Activated naive CD4-positive, alpha-beta T cell (primary cell): ENCODE data around the gene AARS2.

Experiments used
- DNase-seq, 4 experiments: peaks; one replicate each; lab custom pipeline; 2025; lab: John Stamatoyannopoulos, UW

Gene AARS2

GRCh38 chr6:44300292-44300823 is 12.8 kb downstream of the AARS2 start:
- DNase-seq = no peak

DNA sequence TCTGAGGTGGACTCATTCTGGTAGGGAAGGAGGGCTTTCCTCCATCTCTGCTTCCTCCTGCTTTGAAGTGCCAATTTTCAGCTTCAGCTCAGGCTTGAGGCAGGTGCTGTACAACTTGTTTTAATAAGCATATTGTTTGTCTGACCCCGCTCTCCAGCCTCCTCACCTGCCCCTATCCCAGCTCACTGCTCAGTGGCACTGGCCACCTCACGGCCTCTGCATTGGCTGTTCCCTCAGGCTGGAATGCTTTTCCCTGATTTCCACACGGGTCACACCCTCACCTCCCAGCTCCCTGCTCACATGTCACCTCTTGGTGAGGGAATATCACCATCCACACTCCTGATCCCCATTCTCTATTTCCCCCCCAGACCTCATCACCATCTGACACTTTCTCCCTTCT is 14.3 kb downstream of the AARS2 start:
- DNase-seq = no peak

DNA sequence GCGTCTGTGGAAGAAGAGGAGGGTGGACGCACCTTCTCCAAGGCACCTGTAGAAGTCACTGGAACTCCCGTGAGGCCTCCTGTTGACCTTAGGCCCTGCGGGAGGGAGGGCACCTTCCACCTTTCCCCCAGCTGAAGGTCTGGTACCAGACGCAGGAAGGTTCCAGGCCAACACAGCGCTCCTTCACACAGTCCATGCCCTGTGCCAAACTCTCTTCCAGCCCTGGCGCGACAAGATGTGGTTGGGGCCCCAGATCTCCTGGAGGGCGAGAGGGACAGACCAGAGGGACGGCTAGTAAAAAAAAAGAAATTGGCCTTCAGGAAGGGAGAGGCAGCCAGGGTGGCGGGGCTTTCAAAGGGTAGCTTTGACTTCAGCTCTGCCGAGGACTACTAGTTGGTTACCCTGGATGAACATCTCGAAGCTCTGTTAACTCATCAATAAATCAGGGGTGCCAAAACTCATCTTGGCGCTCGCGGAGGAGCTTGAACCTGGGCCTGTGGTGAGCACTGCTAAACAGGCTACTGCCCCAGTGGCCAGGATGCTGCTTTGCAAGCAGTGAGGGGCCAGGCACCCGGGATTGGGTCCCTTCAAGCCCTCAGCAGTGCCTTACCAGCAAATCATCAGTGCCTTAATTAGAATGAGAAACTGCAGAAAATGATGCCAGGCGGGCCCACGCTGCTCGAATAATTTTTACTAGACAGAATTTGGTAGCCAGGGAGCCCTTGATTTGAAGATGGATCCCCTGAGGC is 14.9 kb downstream of the AARS2 start:
- DNase-seq = no peak

- DNase-seq = peak in 2 of 4 experiments; percentile 22 to 46
Measured at GRCh38 chr6:44297063-44298038, 15.8 kb downstream of the AARS2 start.

GRCh38 chr6:44294832-44295791 is 18.0 kb downstream of the AARS2 start:
- no peak for DNase-seq

DNA sequence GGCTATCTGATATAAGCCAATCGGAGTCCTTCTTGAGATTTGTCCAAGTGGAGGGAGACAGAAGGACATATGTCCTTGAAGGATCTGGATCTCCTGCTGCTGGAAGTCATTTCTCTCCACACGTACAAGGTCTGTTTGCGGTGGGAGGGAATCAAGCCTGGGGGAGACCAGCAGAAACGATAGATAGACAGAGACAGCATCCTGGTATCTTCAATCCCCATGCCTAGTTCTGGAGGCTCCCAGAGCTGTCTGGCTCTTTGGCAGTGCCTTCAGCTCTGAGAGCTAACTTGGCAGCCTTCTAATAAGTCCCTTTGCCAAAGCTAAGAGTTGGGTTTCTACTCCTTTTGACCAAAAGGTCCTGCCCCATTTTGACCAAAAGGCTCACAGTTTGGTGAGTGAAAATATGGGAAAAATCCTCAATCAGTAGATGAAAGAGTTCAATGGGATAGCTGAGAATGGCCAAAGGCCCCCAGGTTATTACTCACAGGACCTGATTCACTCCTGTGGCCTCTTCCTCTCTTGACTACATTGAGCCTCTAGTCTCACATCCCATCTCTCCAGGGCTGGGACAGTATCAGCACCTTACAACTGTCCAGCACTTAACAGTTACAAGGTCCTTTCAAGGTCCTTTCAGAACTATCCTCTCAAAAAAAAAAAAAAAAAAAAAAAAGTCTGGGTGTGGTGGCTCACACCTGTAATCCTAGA is 20.3 kb downstream of the AARS2 start:
- DNase-seq = no peak

DNA sequence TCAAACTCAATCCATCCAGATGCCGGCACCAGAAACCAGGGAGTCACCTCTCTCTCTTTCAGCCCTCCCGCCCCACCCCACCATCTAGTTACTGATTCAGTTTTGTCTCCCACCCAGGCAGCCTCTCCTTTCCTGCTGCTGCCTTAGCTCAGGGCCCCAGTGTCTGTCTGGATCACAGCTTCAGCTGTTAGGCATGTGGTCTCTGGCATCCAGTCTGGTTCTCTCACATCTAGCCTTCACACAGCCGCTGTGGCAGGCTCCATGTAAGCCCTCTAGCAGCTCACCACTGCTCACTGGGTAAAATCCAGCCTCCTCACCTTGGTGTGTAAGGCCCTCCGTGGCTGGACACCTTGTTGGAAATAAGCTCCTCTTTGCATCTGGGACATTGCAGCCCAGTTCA is 21.3 kb downstream of the AARS2 start:
- DNase-seq = no peak

- DNase-seq = no peak
Measured at GRCh38 chr6:44289726-44290260, 23.4 kb downstream of the AARS2 start.

DNA sequence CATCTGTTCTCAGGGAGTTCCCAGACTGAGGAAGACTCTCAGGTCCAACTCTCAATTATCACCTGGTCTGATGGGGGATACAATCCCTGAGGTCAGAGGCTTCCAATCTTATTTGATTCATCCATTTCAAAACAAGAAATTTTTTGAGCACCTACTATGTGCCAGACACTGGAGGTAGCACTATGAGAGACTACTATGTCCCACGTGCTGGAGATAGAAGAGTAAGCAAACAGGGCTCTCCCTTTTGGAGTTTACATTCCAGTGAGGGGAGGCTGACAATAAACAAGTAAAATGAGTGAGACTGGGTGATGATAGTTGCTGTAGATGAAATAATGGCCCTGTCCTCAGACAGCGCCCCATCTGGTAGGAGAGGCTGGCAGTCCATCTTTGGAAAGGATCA is 26.4 kb downstream of the AARS2 start:
- DNase-seq = no peak

- no peak for DNase-seq
Measured at GRCh38 chr6:44286285-44286565, 26.9 kb downstream of the AARS2 start.

GRCh38 chr6:44285552-44286284 is 27.4 kb downstream of the AARS2 start:
- DNase-seq = no peak

GRCh38 chr6:44284867-44285266 is 28.3 kb downstream of the AARS2 start:
- DNase-seq = no peak

GRCh38 chr6:44284121-44284520 is 29.0 kb downstream of the AARS2 start:
- no peak for DNase-seq

GRCh38 chr6:44278774-44279697 is 34.1 kb downstream of the AARS2 start:
- no peak for DNase-seq

- no peak for DNase-seq
Measured at GRCh38 chr6:44278315-44278714, 34.8 kb downstream of the AARS2 start.

DNA sequence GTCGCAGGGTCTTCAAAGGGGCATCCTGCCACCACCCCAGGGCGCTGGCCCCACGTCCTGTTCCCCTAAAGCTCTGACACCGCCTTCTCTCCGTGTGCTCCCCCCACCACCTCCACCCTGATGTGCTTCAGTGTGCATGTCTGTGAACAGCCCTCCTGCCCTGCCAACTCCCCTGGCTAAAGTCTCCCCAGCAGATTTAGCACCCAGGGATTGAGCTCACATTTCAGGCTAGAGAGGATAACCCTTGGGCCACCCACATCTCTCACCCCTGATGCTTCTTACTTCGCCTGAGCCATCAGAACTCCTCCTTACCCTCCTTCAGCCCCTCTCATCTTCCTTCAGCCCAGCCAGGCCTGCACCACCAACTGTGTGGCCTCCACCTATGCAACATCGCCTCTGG is 35.4 kb downstream of the AARS2 start:
- no peak for DNase-seq

GRCh38 chr6:44276667-44277640 is 36.2 kb downstream of the AARS2 start:
- DNase-seq = no peak
